ENCODE measurements around the gene NUDT9. TPM values are rescaled to one million over a fixed set of nuclear protein-coding genes. Genes with fewer than 3 reads are reported as not detected.
A peak's percentile ranks its signal among the peaks of the same experiment; 100 is the strongest.
"Not testable (repeated sequence)": the region's sequence is repeated elsewhere in the genome, so short reads cannot be mapped to it uniquely, and the experiment has no call there.

NUDT9 gene
- total RNA-seq, 6 donors from 2014 or later, result 11.5 to 44.8 (median 31.0) TPM

DNA sequence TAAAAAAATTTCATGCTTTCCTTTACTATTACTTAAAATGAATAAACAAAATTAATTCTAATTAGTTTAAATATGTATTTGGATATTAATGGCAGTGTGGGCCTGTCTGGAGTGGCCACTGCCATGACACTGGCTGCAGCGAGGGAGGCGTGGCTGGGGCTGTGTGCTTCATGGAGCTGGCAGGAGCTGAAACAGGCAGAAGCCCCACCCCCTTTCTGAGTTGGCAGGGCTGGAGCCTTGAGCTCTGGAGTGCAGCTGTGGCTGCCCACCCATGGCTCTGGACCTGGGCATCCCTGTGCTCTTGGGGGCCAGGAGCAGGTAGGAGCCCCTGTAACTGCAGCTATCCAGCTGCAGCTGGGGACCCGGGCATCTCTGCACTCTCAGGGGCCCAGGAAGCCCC is 23.2 kb upstream of the NUDT9 start:
- DNase-seq (peak in 1 of 2 donors; percentile 40), ATAC-seq (ENCODE audit: low FRiP score in 2 of 2) (peak in 1 of 2 donors; percentile 40)
- TF ChIP-seq POLR2AphosphoS5 (IDR thresholded peaks at IDR 0.05) (no peak), POLR2A (IDR thresholded peaks at IDR 0.05) (no peak), EP300 (IDR thresholded peaks at IDR 0.05) (no peak), CTCF (IDR thresholded peaks at IDR 0.05) (no peak)
- Histone ChIP-seq H3K9me3 (no peaks in the 10 kb centered on the region), H3K27ac (no peak overlapping the region), H3K27me3 (no peaks in the 10 kb centered on the region), H3K36me3 (no peaks in the 10 kb centered on the region), H3K4me3 (no peak overlapping the region), H3K4me1 (no peaks in the 10 kb centered on the region)
- WGBS, 2 donors, result 80 to 85% methylated on average over 2 to 3 of the region's 3 CpGs

DNA sequence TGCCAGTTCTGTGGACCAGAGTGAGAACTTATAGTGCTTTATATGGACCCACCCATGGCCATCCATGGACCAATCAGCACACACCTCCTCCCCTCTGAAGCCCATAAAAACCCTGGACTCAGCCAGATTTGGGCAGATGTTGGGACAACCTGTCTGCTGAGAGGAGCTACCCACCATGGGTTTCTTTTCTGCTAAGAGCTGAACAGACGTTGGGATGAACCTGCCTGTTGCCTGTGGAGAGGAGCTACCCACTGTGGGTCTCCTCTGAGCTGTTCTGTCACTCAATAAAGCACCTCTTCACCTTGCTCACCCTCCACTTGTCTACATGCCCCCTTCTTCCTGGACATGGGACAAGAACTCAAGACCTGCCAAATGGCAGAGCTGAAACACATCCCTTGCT is 22.4 kb upstream of the NUDT9 start:
- Histone ChIP-seq H3K36me3 (no peaks in the 10 kb centered on the region), H3K4me3 (no peak overlapping the region), H3K9me3 (no peaks in the 10 kb centered on the region), H3K27ac (no peak overlapping the region), H3K27me3 (no peaks in the 10 kb centered on the region), H3K4me1 (no peaks in the 10 kb centered on the region)
- no peak for DNase-seq
- WGBS, 2 donors, result 80 to 100% methylated on average over 1 of the region's 1 CpG
- ATAC-seq (ENCODE audit: low FRiP score in 2 of 2), result peak in 1 of 2 donors; percentile 15
- no peak for TF ChIP-seq POLR2A (IDR thresholded peaks at IDR 0.05)
- no peak for TF ChIP-seq EP300 (IDR thresholded peaks at IDR 0.05)
- TF ChIP-seq POLR2AphosphoS5 (IDR thresholded peaks at IDR 0.05), result no peak
- TF ChIP-seq CTCF (IDR thresholded peaks at IDR 0.05), result no peak

GRCh38 chr4:87403732-87404131 is 18.6 kb upstream of the NUDT9 start:
- 58 to 60% methylated on average over 1 of the region's 1 CpG for WGBS, 2 donors
- ATAC-seq (ENCODE audit: low FRiP score in 2 of 2); H3K9me3 ChIP-seq; H3K27me3 ChIP-seq; H3K4me3 ChIP-seq; H3K4me1 ChIP-seq; H3K36me3 ChIP-seq; DNase-seq; H3K27ac ChIP-seq: not testable (repeated sequence)

GRCh38 chr4:87405211-87405820 is 17.1 kb upstream of the NUDT9 start:
- DNase-seq, result no peak
- TF ChIP-seq POLR2A (IDR thresholded peaks at IDR 0.05) (no peak), POLR2AphosphoS5 (IDR thresholded peaks at IDR 0.05) (no peak), CTCF (IDR thresholded peaks at IDR 0.05) (no peak), EP300 (IDR thresholded peaks at IDR 0.05) (no peak)
- no peaks in the 10 kb centered on the region for H3K9me3 ChIP-seq
- no peaks in the 10 kb centered on the region for H3K36me3 ChIP-seq
- WGBS, 2 donors, result 68 to 77% methylated on average over 5 of the region's 5 CpGs
- H3K4me3 ChIP-seq, result no peak overlapping the region
- no peak for ATAC-seq (ENCODE audit: low FRiP score in 2 of 2)
- no peak overlapping the region for H3K27ac ChIP-seq
- H3K27me3 ChIP-seq, result no peaks in the 10 kb centered on the region
- no peaks in the 10 kb centered on the region for H3K4me1 ChIP-seq

DNA sequence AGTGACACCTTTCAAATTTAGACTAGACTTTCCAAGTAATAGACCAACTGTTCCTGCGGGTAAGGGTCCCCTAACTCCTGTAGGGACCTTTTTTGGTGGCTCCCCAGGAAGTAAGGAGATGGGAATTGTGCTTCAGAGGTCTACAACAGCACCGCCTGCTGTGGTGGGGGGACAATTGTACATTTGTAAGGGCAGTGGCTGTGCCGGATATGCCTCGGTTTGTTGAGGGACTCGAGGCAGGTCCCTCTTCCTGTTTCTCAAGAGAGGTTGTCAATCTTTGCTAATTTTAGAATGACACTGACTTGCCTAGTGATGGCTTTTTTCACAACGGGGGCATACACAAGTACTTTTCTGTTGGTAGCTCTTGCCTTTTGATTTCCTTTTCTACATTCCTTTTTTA is 15.9 kb upstream of the NUDT9 start:
- Histone ChIP-seq H3K4me3 (no peak overlapping the region), H3K4me1 (no peaks in the 10 kb centered on the region), H3K36me3 (no peaks in the 10 kb centered on the region), H3K27ac (no peak overlapping the region), H3K9me3 (no peaks in the 10 kb centered on the region), H3K27me3 (no peaks in the 10 kb centered on the region)
- no peak for DNase-seq
- TF ChIP-seq POLR2AphosphoS5 (IDR thresholded peaks at IDR 0.05) (no peak), POLR2A (IDR thresholded peaks at IDR 0.05) (no peak), EP300 (IDR thresholded peaks at IDR 0.05) (no peak), CTCF (IDR thresholded peaks at IDR 0.05) (no peak)
- no peak for ATAC-seq (ENCODE audit: low FRiP score in 2 of 2)
- 67 to 68% methylated on average over 6 of the region's 6 CpGs for WGBS, 2 donors

- ATAC-seq (ENCODE audit: low FRiP score in 2 of 2); H3K36me3 ChIP-seq; H3K4me1 ChIP-seq; H3K27ac ChIP-seq; DNase-seq; H3K4me3 ChIP-seq; H3K27me3 ChIP-seq; H3K9me3 ChIP-seq: not testable (repeated sequence)
- 54 to 79% methylated on average over 4 of the region's 4 CpGs for WGBS, 2 donors
These were observed 15.5 kb upstream of the NUDT9 start for GRCh38 chr4:87406902-87407301.
